HAP-1 (cell line): Measurements from ENCODE around the gene LUM.
A peak's percentile ranks its signal among the peaks of the same experiment; 100 is the strongest.

Experiments
- DNase-seq, 2 experiments: peaks; one replicate each; pipeline ENCODE4 v3.0.0-alpha.2; 2016 to 2020; ENCODE audit warnings: low spot score in 2 of 2
- H3K27me3 ChIP-seq: fragments of 250-450 bp; sonication (Bioruptor Pico); 2 replicates; pipeline ENCODE4 v1.5.1; 2020; ENCODE audit warnings: low read depth, mild to moderate bottlenecking, moderate library complexity
- H3K36me3 ChIP-seq: fragments of 250-450 bp; sonication (Bioruptor Pico); replicated peaks from 2 replicates; pipeline ENCODE4 v1.5.1; 2020; ENCODE audit warnings: mild to moderate bottlenecking
- H3K4me1 ChIP-seq: fragments of 250-450 bp; sonication (Bioruptor Pico); 2 replicates; pipeline ENCODE4 v1.5.1; 2020; ENCODE audit warnings: mild to moderate bottlenecking
- H3K4me3 ChIP-seq: fragments of 250-450 bp; sonication (Bioruptor Pico); 2 replicates; pipeline ENCODE4 v1.5.1; 2020; ENCODE audit warnings: mild to moderate bottlenecking, moderate library complexity
- H3K9me3 ChIP-seq: fragments of 250-450 bp; sonication (Bioruptor Pico); 2 replicates; pipeline ENCODE4 v1.5.1; 2020; ENCODE audit warnings: mild to moderate bottlenecking, moderate library complexity
- in situ Hi-C: fragments of 300-500 bp; cut with MboI; formaldehyde crosslinking; loops from 3 replicates; pipeline ENCODE4 v1.14.3; 2020; ENCODE audit warnings: low sequenced_read_pairs, inconsistent platforms, mixed read lengths

Gene LUM

DNA sequence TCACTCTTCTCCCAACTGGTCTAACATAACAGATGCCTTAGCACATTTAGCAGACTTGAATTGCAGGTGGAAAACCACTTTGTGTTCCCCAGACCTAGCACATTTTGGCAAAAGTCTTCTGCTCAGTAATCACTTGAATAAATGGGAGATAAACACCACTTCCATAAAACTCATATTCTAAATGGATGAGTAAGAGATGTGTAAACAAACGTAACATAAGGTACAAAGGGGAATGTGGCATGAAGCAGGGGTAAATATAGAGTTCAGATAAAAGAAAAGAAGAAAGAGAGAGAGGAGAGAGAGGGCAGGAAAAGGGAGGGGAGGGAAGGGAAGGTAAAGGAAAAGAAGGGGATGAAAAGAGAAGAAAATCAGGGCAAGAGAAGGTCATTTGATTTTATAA is 36.4 kb downstream of the LUM start:
- Histone ChIP-seq H3K9me3 (no peaks in the 10 kb centered on the region), H3K27me3 (peaks cover 6% of the 10 kb centered on the region; the same call in 1 of the 2 replicates), H3K4me1 (no peaks in the 10 kb centered on the region), H3K36me3 (no peaks in the 10 kb centered on the region), H3K4me3 (no peak overlapping the region)
- DNase-seq: no peak
- in situ Hi-C loops: no loop called here

GRCh38 chr12:91074154-91074709 is 37.1 kb downstream of the LUM start:
- no peaks in the 10 kb centered on the region for H3K9me3 ChIP-seq
- H3K4me3 ChIP-seq: no peak overlapping the region
- no peaks in the 10 kb centered on the region for H3K4me1 ChIP-seq
- no peak for DNase-seq
- H3K36me3 ChIP-seq: no peaks in the 10 kb centered on the region
- in situ Hi-C loops: no loop called here
- peaks cover 6% of the 10 kb centered on the region; the same call in 1 of the 2 replicates for H3K27me3 ChIP-seq

GRCh38 chr12:91073426-91073825 is 37.9 kb downstream of the LUM start:
- DNase-seq: no peak
- in situ Hi-C loops: no loop called here
- Histone ChIP-seq H3K4me1 (no peaks in the 10 kb centered on the region), H3K27me3 (peaks cover 4% of the 10 kb centered on the region; the same call in 1 of the 2 replicates), H3K4me3 (no peak overlapping the region), H3K9me3 (no peaks in the 10 kb centered on the region), H3K36me3 (no peaks in the 10 kb centered on the region)

GRCh38 chr12:91072931-91073330 is 38.4 kb downstream of the LUM start:
- Histone ChIP-seq H3K36me3 (no peaks in the 10 kb centered on the region), H3K27me3 (peaks cover 3% of the 10 kb centered on the region; the same call in 1 of the 2 replicates), H3K9me3 (no peaks in the 10 kb centered on the region), H3K4me1 (no peaks in the 10 kb centered on the region), H3K4me3 (no peak overlapping the region)
- DNase-seq: no peak
- in situ Hi-C loops: no loop called here

DNA sequence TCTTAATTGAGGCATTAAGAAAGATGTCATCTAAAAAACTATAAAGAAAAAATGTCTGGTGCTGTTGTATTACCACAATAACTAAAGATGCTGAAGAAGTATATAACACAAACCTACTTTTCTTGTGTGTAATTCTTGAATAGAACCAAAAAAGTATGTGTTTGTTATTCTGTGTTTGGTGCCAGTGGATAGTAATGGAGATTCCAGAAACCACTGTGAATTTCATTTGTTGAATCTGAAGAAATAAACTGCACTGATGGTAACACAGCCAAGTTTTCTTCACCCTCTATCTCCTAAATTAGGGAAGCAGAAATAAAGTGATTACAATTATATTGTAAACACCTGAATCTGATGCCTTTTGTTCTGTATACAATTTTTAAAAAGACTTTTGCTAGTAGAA is 40.4 kb downstream of the LUM start:
- Histone ChIP-seq H3K36me3 (no peaks in the 10 kb centered on the region), H3K4me1 (no peaks in the 10 kb centered on the region), H3K4me3 (no peak overlapping the region), H3K9me3 (no peaks in the 10 kb centered on the region), H3K27me3 (0 out of 2 replicates have a peak, but pooled peaks cover 3% of the 10 kb centered on the region)
- DNase-seq: no peak
- in situ Hi-C loops: no loop called here

- in situ Hi-C loops: no loop called here
- Histone ChIP-seq H3K27me3 (no peaks in the 10 kb centered on the region), H3K4me3 (no peak overlapping the region), H3K4me1 (no peaks in the 10 kb centered on the region), H3K36me3 (no peaks in the 10 kb centered on the region), H3K9me3 (no peaks in the 10 kb centered on the region)
- DNase-seq: no peak
These were observed 45.9 kb downstream of the LUM start for GRCh38 chr12:91065396-91065795.

- no peak for DNase-seq
- Histone ChIP-seq H3K27me3 (no peaks in the 10 kb centered on the region), H3K4me3 (no peak overlapping the region), H3K9me3 (no peaks in the 10 kb centered on the region), H3K4me1 (no peaks in the 10 kb centered on the region), H3K36me3 (no peaks in the 10 kb centered on the region)
- in situ Hi-C loops: no loop called here
These were observed 46.7 kb downstream of the LUM start for GRCh38 chr12:91064640-91065039.

DNA sequence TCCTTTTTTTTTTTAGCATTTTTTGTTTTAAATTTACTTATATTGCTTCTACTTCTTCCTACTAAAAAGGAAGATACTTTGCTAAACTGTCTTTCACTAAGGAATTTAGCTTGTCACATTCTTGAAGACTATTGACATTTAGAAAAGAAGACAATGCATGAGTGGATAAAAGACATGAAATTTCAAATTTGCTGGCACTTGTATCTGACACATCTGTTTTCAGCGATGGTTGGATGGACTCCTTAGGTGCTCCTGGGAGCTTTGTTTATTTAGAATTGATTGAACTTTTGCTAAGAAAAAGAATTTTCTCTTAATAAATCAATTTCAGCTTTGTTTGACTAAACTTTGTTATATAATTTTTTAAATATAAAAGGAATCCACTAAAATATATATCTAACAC is 50.2 kb downstream of the LUM start:
- DNase-seq: no peak
- Histone ChIP-seq H3K4me1 (no peaks in the 10 kb centered on the region), H3K4me3 (no peak overlapping the region), H3K27me3 (no peaks in the 10 kb centered on the region), H3K9me3 (no peaks in the 10 kb centered on the region), H3K36me3 (no peaks in the 10 kb centered on the region)
- in situ Hi-C loops: no loop called here

GRCh38 chr12:91059211-91059610 is 52.1 kb downstream of the LUM start:
- in situ Hi-C loops: no loop called here
- Histone ChIP-seq H3K4me1 (no peaks in the 10 kb centered on the region), H3K27me3 (no peaks in the 10 kb centered on the region), H3K9me3 (no peaks in the 10 kb centered on the region), H3K4me3 (no peak overlapping the region), H3K36me3 (no peaks in the 10 kb centered on the region)
- no peak for DNase-seq

DNA sequence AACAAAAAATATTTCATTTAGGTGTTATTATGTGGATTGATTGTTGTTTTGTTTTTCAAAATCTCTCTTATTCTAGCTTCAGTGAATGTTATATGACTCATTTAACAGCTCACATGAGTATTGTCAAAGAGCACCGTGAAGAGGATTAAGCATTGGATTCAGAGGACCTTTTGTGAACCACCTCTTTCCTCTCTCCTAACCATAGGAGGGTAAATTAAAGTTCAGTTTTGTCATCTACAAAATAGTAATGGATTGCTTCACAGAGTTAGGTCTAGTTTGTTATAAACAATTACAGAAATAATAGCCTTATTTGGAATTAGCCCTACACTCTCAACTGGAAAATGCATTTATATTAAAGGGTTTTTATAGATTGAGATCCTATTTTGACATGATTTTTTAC is 52.5 kb downstream of the LUM start:
- H3K27me3 ChIP-seq: no peaks in the 10 kb centered on the region
- H3K4me1 ChIP-seq: no peaks in the 10 kb centered on the region
- H3K9me3 ChIP-seq: no peaks in the 10 kb centered on the region
- H3K36me3 ChIP-seq: no peaks in the 10 kb centered on the region
- in situ Hi-C loops: no loop called here
- DNase-seq: no peak
- no peak overlapping the region for H3K4me3 ChIP-seq

- in situ Hi-C loops: no loop called here
- no peaks in the 10 kb centered on the region for H3K9me3 ChIP-seq
- no peak within 1 kb of the TSS for H3K4me3 ChIP-seq
- no peaks in the 10 kb centered on the region for H3K36me3 ChIP-seq
- H3K4me1 ChIP-seq: no peaks in the 10 kb centered on the region
- no peak for DNase-seq
- no peaks in the 10 kb centered on the region for H3K27me3 ChIP-seq
These were observed 53.7 kb downstream of the LUM start, which contains the start of gene KERA for GRCh38 chr12:91057368-91058165. Gene KERA (minus strand): TSS chr12:91058024. CDS start chr12:91056281, 1,743 bp downstream.

DNA sequence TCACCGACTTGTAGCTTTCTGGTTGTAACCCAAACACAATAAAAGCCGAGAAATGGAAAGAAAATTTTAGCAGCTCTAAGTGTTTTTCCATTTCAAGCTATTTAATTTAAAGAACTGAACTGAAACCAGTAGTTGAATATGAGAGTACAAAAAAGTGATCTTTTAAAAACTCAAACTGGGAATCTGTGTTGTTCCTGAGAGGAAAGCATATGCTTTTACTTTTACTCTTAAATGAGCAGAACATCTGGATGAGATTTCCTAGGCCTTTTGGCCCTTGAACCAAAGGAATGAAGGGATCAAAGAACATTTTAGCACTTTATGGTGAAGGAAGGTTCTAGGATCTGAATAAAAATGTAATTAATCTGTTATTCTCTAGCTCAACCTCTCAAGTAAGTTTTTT is 54.8 kb downstream of the LUM start:
- Histone ChIP-seq H3K9me3 (no peaks in the 10 kb centered on the region), H3K27me3 (no peaks in the 10 kb centered on the region), H3K4me3 (no peak overlapping the region), H3K4me1 (no peaks in the 10 kb centered on the region), H3K36me3 (no peaks in the 10 kb centered on the region)
- DNase-seq: no peak
- in situ Hi-C loops: no loop called here

GRCh38 chr12:91055976-91056375 is 55.3 kb downstream of the LUM start:
- Histone ChIP-seq H3K27me3 (no peaks in the 10 kb centered on the region), H3K36me3 (no peaks in the 10 kb centered on the region), H3K4me3 (no peak overlapping the region), H3K4me1 (no peaks in the 10 kb centered on the region), H3K9me3 (no peaks in the 10 kb centered on the region)
- DNase-seq: no peak
- in situ Hi-C loops: no loop called here

DNA sequence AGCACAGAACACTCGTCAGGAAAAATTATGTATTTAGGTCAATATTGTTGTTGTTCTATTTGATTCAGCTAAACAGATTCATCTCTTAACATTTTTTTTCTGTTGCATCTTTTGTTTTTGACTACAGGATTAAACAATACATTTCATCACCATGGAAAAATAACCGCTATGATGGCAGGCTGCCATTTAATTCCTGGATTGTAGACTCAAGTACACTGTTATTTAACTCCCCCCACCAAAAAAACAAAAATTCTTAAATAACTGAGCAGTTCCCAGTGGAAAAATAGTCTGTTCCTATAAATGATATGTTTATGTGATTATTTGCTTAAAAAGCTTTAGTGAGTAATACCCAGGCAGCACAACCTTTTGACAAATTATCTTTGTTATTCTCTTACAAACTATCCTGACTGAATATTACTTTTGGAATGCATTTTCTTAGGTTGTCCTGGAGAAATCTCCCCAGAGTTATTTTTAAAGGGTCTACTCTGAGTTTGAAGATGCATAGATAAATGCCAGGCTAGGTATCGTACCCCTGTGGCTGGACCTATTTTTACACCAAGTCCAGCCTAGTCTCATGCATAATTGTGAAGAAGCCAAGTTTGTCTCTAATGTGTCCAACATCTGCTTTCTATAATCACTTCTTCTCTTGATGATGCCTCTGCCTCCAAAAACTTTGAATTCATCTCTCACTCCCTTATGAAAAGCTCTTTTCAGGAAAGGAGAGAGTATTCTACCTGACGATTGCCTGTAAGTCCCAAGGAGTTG is 57.2 kb downstream of the LUM start:
- Histone ChIP-seq H3K36me3 (no peaks in the 10 kb centered on the region), H3K4me1 (no peaks in the 10 kb centered on the region), H3K9me3 (no peaks in the 10 kb centered on the region), H3K27me3 (no peaks in the 10 kb centered on the region), H3K4me3 (no peak overlapping the region)
- DNase-seq: peak in 1 of 2 experiments; percentile 7
- in situ Hi-C loops: no loop called here
